GM21360 (cell line): ENCODE measurements around the gene ATXN1.
"Not testable (repeated sequence)": the region's sequence is repeated elsewhere in the genome, so short reads cannot be mapped to it uniquely, and the experiment has no call there.

Experiments
- ATAC-seq: cut with Tn5 transposase; IDR thresholded peaks from one replicate; pipeline ENCODE4 v1.9.1; 2021; ENCODE audit warnings: mild to moderate bottlenecking, moderate library complexity; ENCODE audit not compliant: unreplicated experiment

Gene ATXN1

GRCh38 chr6:16272201-16272600, 489.1 kb downstream of the ATXN1 start:
- ATAC-seq = no peak

GRCh38 chr6:16271428-16271827, 489.8 kb downstream of the ATXN1 start:
- no peak for ATAC-seq

- ATAC-seq = no peak
Observed at GRCh38 chr6:16270178-16270794, 491.0 kb downstream of the ATXN1 start.

DNA sequence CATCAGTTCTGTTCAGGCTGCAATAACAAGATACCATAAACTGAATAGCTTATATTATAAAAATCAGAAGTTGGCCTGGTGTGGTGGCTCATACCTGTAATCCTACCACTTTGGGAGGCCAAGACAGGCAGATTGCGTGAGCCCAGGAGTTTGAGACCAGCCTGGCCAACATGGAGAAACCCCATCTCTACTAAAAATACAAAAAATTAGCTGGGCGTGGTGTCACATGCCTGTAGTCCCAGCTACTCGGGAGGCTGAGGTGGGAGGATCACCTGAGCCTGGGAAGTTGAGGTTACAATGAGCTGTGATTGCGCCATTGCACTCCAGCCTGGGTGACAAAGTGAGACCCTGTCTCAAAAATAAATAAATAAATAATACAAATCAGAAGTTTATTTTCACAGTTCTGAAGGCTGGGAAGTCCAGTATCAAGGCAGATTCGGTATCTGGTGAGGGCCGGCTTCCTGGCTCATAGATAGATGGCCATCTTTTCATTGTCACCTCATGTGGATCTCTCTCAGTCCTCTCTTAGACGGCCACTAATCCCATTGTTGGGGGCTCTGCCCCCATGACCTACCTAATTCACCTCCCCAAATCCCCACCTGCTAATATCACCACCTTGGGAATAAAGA, 491.7 kb downstream of the ATXN1 start:
- ATAC-seq = not testable (repeated sequence)

GRCh38 chr6:16267428-16268263, 493.6 kb downstream of the ATXN1 start:
- ATAC-seq = no peak

DNA sequence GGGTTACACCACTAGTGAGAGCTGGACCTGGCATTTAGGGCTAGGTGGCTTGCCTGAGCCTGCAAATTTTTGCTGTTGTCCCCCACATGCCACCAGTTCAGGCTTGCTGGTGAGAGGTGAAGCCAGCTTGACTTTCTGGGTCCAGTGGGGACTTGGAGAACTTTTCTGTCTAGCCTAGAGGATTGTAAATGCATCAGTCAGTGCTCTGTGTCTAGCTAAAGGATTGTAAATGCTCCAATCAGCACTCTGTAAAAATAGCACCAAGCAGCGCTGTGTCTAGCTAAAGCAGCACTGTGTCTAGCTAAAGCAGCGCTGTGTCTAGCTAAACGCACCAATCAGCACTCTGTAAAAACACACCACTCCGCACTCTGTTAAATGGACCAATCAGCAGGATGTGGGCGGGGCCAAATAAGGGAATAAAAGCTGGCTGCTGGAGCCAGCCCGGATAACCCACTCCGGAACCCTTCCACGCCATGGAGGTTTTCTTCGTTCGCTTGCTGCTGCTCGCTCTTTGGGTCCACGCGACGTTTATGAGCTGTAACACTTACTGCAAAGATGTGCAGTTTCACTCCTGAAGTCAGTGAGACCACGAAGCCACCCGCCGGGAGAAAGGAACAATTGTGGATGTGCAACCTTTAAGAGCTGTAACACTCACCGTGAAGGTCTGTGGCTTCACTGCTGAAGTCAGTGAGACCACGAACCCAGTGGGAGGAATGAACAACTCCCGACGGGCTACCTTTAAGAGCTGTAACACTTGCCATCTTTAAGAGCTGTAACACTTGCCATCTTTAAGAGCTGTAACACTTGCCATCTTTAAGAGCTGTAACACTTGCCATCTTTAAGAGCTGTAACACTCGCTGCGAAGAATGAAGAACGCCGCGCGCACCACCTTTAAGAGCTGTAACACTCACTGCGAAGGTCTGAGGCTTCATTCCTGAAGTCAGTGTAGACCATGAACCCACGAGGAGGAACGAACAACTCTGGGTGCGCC, 495.6 kb downstream of the ATXN1 start:
- no peak for ATAC-seq

GRCh38 chr6:16264785-16265184, 496.5 kb downstream of the ATXN1 start:
- ATAC-seq = no peak

DNA sequence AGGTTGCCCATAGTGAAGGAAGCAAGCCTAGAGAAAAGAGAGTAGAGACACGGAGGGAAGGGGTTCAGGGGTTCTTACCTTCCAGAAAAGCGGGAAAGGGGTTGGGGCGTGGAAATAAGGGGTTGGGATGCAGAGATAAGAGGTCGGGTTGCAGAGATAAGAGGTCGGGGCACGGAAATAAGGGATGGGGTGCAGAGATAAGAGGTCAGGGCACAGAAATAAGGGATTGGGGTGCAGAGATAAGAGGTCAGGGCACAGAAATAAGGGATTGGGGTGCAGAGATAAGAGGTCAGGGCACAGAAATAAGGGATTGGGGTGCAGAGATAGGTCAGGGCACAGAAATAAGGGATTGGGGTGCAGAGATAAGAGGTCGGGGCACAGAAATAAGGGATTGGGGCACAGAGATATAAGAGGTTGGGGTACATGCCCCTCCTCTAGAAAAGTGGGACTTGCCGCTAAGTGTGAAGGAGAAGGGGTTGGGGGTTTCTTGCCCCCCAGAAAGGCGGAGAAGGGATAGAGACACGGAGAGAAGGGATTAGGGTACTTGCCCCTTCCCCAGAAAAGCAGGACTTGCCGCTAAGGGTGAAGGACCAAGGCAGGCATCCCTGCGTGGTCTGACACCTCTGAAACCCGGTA, 497.7 kb downstream of the ATXN1 start:
- not testable (repeated sequence) for ATAC-seq

GRCh38 chr6:16262773-16263172, 498.5 kb downstream of the ATXN1 start:
- ATAC-seq = not testable (repeated sequence)

DNA sequence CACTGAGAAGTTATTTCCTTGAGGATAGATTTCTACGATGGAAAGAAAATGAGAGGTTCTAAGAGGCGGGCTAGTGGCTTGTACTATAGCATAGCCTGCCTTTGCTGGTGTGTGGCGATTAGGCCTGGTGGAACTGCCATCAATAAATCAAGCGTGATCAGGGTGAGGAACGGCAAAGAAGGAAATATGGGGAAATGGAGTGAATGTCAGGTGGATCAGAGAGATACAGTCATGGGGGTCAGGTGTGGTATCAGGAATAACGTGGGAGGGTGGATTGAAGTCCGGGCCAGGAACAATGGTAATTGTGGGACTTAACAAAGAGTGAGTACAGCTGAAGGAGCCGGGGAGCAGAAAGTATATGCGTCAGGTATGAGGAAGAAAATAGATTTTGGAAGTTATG, 500.7 kb downstream of the ATXN1 start:
- not testable (repeated sequence) for ATAC-seq

DNA sequence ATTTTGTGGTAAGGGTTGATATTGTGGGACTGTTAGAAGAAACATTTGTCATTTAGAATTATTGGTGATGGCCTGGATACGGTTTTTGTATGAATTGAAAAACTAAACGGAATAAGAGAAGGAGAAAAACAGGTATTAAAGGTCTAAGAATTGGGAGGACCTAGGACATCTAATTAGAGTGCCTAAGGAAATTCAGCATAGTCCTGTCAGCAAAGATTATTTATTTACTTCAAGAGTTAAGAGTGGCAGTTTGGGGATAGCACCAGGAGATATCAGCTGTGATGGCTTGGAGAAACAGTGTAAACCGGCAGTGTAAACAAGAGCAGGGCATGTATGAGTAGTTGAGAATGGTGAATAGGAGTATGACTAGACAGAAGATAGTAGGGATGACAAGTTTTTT, 501.7 kb downstream of the ATXN1 start:
- ATAC-seq = not testable (repeated sequence)

GRCh38 chr6:16258709-16259075, 502.6 kb downstream of the ATXN1 start:
- no peak for ATAC-seq

DNA sequence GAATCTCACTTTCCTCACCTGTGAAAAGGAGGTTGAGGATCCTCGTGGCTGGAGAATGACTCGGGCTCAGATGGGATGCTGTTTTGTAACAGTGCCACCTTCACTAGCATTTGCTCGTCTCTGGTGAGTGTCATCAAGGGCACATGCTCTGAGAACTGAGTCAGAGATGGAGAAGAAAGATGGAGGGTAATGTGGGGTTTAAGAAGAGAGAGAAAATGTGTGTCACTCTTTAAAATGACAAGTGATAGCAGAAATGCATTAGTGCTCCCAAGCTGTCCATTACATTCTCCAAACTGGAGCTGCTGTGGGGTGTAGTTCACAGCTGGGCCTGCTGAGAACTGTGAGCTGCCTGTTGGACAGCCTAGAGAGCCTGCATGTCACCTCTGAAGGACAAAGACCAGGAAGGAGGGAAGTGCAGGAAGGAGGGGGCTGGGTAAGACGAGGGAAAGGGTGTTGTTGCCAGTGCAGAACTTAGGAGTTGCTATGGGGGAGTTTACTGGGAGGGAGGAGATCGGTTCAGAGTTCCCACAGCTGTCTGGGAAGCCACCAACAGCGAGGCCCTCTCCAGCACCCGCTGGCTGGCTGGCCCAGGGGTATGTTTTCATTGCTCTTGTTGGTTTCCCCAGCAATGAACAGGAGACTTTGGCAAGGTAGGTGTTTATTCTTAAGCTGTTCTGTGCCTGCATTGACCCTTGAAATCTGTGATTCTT, 503.1 kb downstream of the ATXN1 start:
- ATAC-seq = no peak

- no peak for ATAC-seq
Observed at GRCh38 chr6:16256781-16257180, 504.5 kb downstream of the ATXN1 start.

DNA sequence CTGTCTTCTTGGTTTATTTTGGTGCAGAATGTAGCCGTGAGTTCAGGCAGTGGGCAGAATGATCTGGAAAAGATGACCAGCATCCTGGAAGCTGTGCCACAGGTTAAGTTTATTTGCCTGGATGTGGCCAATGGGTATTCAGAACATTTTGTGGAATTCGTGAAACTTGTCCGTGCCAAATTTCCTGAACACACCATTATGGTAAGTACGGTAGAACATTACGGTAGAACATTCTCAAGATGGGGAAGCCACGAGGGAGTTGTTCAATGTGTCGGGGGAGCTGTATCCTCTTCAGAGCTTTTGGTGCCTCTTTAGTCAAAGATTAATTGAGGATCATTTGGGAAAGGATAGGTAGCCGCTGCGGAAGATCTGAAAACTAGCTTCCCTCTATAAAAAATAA, 506.7 kb downstream of the ATXN1 start:
- ATAC-seq = no peak

DNA sequence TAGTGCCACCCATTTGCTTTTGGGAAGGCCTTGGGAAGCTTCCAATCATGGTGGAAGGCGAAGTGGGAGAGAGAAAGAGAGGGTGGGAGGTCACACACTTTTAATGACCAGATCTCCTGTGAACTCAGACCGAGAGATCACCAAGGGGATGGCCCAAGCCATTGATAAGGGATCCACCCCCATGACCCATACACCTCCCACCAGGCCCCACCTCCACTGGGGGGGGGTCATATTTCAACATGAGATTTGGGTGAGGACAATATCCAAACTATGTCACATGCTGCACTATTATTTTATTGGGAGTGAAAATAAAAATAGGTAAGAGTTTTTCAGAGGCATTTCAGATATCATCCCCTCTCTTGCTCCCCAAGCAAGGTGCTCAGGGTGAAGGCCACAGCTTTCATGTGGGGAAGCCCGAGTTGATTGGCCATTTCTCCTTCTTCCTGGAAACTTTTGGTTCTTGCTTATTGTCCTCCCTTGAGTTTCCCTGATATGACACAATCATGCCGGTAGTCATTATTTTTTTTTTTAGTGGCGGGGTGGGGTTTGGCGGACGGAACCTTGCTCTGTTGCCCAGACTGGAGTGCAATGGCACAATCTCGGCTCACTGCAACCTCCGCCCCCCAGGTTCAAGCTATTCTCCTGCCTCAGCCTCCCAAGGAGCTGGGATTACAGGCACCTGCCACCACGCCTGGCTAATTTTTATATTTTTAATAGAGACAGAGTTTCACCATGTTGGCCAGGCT, 507.7 kb downstream of the ATXN1 start:
- no peak for ATAC-seq

DNA sequence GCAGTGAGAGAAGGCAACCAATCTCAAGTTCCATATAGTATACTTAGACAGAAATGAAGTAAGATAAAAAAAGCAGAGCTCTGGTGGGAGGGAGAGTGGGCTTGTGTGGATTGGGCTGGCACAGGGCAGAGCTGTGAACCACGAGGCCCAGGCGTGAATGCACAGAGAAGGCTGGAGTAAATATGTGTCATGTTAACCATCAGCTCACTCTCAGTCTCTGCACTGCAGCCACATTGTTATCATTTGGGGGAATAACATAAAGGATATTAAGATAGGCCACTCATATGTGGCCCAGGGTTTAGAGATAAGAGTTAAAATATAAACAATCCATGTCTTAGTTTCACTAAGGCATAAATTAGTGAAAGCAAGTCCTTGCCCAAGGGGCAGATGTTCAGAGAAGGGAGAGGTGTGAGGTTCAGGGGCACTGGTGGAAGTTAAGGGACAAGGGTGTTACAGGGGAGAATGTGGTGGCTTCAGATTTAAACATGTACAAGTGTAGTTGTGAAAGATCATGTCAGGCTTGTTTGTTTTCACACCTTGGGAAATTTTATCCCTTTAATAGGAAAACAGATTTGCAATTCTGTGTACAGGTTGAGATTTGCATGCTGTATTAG, 508.5 kb downstream of the ATXN1 start:
- no peak for ATAC-seq

- no peak for ATAC-seq
Observed at GRCh38 chr6:16251706-16252105, 509.6 kb downstream of the ATXN1 start.

GRCh38 chr6:16249971-16250370, 511.3 kb downstream of the ATXN1 start:
- ATAC-seq = no peak
